BE2C (cell line): ENCODE measurements around the gene NEK9. TPM values are rescaled to one million over a fixed set of nuclear protein-coding genes. Genes with fewer than 3 reads are reported as not detected.

Source experiments
- DNase-seq: peaks from one replicate; pipeline ENCODE4 v3.0.0-alpha.2; 2020
- H3K27me3 ChIP-seq: fragments of 250-450 bp; sonication (Bioruptor Pico); 2 replicates; pipeline ENCODE4 v1.5.1; 2020; ENCODE audit warnings: mild to moderate bottlenecking
- H3K36me3 ChIP-seq: fragments of 250-450 bp; sonication (Bioruptor Pico); 2 replicates; pipeline ENCODE4 v1.5.1; 2020; ENCODE audit warnings: mild to moderate bottlenecking
- H3K4me1 ChIP-seq: fragments of 250-450 bp; sonication (Bioruptor Pico); 2 replicates; pipeline ENCODE4 v1.5.1; 2020
- H3K4me3 ChIP-seq: 2 replicates; pipeline ENCODE4 v1.5.1; 2011; ENCODE audit warnings: low read depth, low read length
- H3K9me3 ChIP-seq: fragments of 250-450 bp; sonication (Bioruptor Pico); 2 replicates; pipeline ENCODE4 v1.5.1; 2020
- polyA plus RNA-seq: library from polyadenylated mRNA; unstranded; fragments of >200 nt; gene quantifications from one replicate; pipeline ENCODE4 v1.2.1, GENCODE V29; 2012; ENCODE audit warnings: low read depth, missing spikeins; ENCODE audit not compliant: insufficient read length, insufficient read depth
- TF ChIP-seq, protein P1 (sequence below): IDR thresholded peaks from 2 replicates; pipeline ENCODE4 v1.5.1; 2012; ENCODE audit warnings: mild to moderate bottlenecking, low read depth, low read length

The NEK9 gene
- polyA plus RNA-seq: 74.0 TPM

DNA sequence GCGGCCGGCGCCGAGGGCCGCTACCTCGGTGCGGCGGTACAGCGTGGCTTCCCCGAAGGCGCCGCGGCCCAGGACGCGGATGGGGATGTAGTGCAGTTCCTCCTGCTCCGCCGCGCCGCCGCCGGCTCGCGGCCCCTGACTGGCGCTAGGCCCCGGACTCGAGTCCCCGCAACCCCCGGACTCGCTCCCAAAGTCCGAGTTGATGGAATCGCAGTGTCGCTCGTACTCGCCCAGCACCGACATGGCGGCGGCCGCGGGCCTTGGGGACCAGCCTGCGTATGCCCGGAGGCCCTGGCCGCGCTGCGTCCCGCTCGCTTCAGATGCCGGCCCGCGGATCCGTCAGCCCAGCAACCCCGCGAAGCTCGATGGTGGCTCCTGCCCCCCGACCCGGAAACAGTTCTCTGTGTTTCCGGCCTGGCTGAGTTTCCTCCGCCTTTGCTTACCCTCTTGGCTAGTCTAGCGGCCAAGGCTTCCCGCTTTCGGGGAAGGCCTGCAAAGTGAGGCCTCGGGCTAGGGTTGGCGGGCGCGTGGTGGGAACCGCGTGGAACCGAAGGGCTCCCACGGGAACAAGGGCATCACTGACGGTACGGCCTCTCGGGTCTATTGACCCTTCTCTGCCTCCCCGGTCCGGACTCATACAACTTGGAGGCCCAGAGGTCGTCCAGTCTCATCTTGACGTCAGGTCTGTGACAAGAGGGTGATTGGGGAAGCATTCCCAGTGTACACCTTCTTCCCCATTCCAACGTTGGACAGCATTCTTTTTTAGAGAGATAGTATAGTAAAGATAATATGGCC, at the start of gene NEK9:
NEK9 (minus strand) TSS at position 370 of the 795 bp plus-strand sequence; CDS start at position 243, 127 bp downstream.
- peaks cover 5% of the 10 kb centered on the region; the same call in 1 of the 2 replicates for H3K4me1 ChIP-seq
- no peaks in the 10 kb centered on the region for H3K27me3 ChIP-seq
- peak within 1 kb of the TSS; percentile 76 for H3K4me3 ChIP-seq
- peak; percentile 92 for DNase-seq
- H3K9me3 ChIP-seq: no peaks in the 10 kb centered on the region
- peaks cover 6% of the 10 kb centered on the region for H3K36me3 ChIP-seq
- TF ChIP-seq, protein P1, sequence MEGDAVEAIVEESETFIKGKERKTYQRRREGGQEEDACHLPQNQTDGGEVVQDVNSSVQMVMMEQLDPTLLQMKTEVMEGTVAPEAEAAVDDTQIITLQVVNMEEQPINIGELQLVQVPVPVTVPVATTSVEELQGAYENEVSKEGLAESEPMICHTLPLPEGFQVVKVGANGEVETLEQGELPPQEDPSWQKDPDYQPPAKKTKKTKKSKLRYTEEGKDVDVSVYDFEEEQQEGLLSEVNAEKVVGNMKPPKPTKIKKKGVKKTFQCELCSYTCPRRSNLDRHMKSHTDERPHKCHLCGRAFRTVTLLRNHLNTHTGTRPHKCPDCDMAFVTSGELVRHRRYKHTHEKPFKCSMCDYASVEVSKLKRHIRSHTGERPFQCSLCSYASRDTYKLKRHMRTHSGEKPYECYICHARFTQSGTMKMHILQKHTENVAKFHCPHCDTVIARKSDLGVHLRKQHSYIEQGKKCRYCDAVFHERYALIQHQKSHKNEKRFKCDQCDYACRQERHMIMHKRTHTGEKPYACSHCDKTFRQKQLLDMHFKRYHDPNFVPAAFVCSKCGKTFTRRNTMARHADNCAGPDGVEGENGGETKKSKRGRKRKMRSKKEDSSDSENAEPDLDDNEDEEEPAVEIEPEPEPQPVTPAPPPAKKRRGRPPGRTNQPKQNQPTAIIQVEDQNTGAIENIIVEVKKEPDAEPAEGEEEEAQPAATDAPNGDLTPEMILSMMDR: no peak

DNA sequence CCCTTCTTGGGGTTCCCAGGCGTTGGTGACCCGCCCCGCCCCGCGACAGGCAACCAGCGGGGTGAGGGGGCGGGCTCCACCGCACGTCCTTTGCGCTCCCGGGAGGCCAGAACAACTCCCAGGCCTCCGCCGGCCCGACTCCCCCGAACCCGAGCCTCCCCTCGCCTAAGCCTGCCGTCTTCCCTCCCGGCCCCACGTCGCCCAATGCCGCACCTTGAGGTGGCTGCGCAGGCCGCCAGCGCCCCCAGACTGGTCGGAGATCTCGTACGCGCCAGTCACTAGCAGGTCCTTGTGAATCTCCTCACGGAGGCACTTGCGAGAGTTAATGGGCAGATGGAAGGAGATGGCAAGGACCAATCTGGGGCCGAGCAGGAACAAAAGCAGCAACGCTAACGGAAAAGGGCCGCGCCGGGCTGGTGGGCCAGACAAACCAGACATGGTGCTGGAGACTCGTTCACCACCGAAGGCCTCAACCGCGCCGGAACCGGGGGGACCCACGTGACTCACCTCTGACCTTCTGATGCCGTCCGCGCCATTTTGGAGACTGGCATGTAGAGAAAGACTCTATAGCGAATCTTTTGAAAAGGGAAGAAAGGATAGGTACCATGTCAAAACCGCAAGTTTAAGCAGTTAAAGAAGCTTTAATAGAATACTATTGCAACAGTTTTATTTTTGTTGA, 49.4 kb upstream of the NEK9 start, which contains the start of gene TMED10:
TMED10 (minus strand) TSS at position 471 of the 679 bp plus-strand sequence; CDS start at position 438, 33 bp downstream.
- Histone ChIP-seq H3K9me3 (no peaks in the 10 kb centered on the region), H3K4me3 (peak within 1 kb of the TSS; percentile 80), H3K4me1 (no peaks in the 10 kb centered on the region), H3K27me3 (no peaks in the 10 kb centered on the region), H3K36me3 (no peaks in the 10 kb centered on the region)
- TF ChIP-seq, protein P1: no peak
- DNase-seq: peak; percentile 91

DNA sequence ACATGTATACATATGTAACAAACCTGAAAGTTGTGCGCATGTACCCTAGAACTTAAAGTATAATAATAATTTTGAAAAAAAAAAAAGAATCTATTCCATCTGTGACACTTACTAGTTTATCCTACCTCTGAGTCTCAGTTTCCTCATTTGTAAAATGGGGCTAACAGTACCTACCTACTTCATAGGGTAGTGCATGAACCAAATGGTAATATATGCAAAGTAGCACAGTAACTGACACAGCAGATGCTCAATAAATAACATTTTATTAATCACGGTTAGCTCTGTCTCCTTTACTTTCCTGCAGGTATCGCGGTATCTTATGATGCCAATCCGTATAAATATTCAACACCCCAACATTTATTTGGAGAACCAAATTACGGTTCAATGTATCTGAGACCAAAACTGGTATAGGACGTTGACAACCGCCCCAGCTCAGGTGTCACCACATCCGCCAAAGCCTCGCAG, 48.9 kb upstream of the NEK9 start:
- H3K4me1 ChIP-seq: no peaks in the 10 kb centered on the region
- peak overlapping the region; percentile 80 for H3K4me3 ChIP-seq
- H3K27me3 ChIP-seq: no peaks in the 10 kb centered on the region
- no peak for DNase-seq
- no peaks in the 10 kb centered on the region for H3K9me3 ChIP-seq
- no peaks in the 10 kb centered on the region for H3K36me3 ChIP-seq
- TF ChIP-seq, protein P1: no peak

DNA sequence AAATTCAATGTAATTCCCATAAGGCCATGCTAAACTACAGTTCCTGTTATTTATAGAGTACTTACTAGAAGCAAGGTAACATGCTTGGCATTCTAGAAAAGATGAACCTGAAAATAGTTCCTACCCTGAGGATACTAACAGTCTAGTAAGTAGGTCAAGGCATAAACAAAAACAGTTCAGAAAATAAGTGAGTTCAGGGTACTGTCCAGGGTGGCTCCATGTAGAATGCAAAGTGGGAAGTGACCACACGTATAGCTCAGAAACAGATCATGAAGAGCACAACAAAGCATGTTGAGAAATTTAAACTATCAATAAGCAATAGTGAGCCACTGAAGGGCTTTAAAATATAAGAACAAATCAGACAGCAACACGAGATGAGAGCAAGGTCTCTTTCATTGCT, 47.2 kb upstream of the NEK9 start:
- H3K4me1 ChIP-seq: no peaks in the 10 kb centered on the region
- TF ChIP-seq, protein P1: no peak
- no peaks in the 10 kb centered on the region for H3K27me3 ChIP-seq
- no peak for DNase-seq
- no peaks in the 10 kb centered on the region for H3K36me3 ChIP-seq
- H3K4me3 ChIP-seq: no peak overlapping the region
- H3K9me3 ChIP-seq: no peaks in the 10 kb centered on the region

DNA sequence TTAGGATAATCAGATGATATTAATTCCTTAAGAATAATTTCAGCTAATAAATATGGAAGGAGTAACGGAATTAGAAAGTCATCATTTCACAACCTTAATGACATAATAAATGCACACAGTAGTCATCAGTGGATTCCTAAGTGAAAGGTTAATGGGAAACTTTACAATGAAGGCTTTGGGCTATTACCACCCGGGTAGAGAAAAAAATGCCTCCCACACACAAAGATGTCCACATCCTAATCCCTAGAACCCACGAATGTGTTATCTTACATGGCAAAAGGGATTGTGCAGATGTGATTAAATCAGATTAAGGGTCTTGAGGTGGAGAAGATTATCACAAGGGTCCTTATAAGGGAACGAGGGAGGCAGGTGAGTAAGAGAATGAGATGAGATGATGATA, 43.9 kb upstream of the NEK9 start:
- TF ChIP-seq, protein P1: no peak
- no peaks in the 10 kb centered on the region for H3K9me3 ChIP-seq
- H3K27me3 ChIP-seq: no peaks in the 10 kb centered on the region
- no peaks in the 10 kb centered on the region for H3K4me1 ChIP-seq
- DNase-seq: no peak
- no peaks in the 10 kb centered on the region for H3K36me3 ChIP-seq
- H3K4me3 ChIP-seq: no peak overlapping the region
